Activated CD4-positive, alpha-beta T cell treated with anti-CD3 and anti-CD28 coated beads, Interleukin-2, Interleukin-4, amounts not matched to agents 100 ng/mL and 50 ng/mL, durations not matched to agents 16 hours and 8 hours (primary cell): ENCODE results near the gene NUAK2.

Experiments
- DNase-seq: peaks from one replicate; pipeline ENCODE4 v3.0.0-alpha.2; 2020; ENCODE audit warnings: low spot score

NUAK2 gene

DNA sequence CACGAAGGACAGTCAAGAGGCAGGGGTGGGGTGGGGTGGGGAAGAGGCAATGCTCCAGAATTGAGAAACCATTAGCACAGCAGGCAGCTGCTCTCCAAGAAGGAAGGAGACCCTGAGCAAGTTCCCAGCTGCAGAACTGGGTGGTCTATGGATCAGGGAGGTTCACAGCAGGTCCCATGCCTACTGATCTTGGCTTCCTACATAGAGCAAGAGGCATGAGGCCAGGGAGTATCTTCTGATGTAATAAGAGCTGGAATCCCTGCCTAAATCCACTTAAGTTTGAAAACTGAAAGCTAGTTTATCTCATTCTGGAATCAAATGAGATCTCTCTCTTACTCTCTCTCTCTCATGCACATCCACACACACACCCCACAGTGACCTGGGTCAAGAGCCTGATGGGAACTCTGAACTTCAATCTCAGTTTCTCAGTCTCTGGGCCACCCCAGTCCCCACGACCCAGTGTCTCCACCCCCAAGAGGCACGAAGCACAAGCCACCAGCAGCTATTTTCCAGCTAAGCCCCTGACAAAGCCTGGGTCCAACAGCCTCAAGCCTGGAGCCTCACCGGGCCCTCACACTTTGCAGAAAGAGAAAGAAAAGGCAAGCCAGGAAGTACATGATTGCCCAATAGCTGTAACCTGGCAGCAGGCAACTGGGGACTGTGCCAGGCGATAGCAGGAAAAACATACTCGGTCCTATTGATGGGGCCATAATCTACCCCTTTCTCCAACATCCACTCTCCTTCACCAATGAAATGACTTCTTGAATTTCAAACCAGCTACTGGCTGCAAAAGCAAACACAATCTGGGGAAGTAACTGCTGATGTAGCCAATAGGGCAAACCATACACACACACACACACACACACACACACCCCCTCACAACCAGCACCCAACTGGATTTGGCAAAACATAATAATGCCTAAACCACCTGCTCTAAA is 2.2 kb downstream of the NUAK2 start:
- DNase-seq: peak; percentile 21

DNA sequence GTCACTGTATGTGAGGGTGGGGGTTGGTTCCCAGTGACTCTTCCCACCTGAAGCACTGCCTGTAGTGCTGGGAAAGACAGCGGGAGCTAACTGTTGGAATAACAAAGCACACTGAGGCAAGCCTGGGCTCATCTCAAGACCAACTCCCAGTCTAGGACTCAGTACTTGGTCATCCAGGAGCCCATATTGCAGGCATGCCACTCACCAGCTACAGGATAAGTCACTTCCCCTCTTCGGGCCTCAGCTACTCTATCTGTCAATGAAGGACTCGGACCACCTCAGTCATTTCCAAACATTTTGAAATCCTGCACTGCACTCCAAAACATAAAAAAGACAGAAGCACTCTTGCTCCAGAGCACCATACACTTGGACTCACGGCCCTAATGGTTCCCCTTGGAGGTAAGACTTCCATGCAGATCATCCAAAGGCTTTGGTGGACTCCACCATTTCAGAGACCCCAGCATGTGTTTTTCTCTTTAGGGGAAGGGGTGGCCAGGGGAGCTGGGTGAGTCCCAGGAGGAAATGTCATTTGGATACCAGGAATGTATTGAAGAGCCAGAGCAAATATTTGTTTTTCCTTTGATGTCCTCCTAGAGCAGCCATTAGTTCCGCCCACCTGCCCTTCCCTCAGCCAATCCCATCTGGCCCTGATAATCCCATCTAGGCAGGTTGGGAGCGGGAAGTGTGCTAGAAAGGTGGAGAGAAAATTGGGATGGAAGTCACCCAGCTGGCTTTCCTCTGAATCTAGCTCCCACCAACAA is 3.1 kb downstream of the NUAK2 start:
- no peak for DNase-seq

DNA sequence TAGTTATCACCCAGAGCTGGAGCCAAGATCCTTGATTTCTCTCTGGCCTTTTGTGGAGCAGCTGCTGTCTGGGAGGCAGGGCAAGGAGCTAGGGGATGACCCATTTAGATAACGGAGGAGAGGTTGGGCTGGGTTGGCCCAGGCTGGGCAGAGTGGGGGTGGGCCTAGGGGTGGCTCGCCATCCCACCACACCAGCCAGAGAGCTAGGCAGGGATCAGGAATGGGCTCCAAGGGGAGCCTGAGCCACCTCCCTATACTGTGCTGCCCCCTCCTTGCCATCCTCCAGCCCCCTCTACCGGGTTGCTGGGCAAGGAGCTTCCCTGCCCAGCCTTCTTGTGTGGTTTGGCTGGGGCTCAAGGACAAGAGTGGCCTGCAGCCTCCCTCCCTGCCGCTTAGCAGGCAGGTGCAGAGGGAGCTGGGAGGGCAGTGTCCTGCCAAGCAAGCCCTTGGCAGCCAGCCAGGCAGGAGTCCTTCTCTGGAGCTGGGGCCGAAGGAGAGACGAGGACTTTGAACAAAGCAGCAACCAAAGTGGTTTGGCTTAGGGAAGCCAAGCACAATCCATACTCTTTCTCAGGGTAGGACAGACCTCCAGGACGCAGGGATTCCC is 4.1 kb downstream of the NUAK2 start:
- no peak for DNase-seq

DNA sequence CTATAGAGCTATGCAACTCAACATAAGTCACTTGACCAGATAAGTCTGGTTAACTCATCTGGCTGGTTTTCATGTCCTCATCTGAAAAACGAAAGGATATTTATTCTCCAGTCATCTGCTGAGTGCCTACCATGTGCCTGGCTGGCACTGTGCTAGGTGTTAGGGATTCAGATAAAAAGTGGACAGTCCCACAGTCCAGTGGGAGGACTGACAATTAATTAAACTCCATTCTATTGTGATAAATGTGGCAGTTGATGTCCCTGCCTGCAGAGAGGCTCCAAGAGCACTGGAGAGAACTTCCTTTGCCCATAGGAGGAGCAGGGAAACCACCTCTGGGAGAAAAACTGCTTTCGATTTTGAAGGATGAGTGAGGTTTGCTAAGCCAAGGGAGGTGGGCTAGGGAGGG is 5.4 kb downstream of the NUAK2 start:
- DNase-seq: no peak

DNA sequence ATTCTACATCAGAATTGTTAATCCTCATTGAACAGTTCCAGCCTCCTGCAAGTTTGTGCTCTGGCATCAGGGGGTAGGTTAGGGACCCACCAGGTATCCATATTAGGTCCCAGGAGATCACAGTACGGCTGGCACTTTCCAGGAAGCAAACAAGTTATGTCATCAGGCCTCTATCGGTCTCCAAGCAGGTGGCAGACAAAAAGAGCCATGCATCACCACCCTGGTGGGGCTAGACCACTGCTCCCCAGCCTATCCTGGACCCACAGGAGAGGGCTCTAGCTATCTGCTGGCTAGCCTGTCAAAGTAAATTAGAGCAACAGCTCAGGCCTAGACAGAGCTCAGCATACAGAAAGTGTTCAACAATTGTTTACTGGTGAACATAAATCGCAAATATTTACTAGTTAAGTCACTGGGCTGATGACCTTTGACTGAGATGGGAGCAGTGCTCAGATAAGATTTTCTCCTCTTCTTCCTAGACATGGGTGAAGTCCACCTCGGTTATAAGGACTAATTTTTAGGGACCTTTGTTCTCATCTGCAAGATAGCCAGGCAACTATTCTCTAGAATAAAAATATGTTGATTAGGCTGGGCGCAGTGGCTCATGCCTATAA is 6.4 kb downstream of the NUAK2 start:
- no peak for DNase-seq

- no peak for DNase-seq
Measured at GRCh38 chr1:205313563-205314308, 7.8 kb downstream of the NUAK2 start.

GRCh38 chr1:205312866-205313562 is 8.5 kb downstream of the NUAK2 start:
- DNase-seq: no peak

- DNase-seq: no peak
Measured at GRCh38 chr1:205310976-205311704, 10.4 kb downstream of the NUAK2 start.

DNA sequence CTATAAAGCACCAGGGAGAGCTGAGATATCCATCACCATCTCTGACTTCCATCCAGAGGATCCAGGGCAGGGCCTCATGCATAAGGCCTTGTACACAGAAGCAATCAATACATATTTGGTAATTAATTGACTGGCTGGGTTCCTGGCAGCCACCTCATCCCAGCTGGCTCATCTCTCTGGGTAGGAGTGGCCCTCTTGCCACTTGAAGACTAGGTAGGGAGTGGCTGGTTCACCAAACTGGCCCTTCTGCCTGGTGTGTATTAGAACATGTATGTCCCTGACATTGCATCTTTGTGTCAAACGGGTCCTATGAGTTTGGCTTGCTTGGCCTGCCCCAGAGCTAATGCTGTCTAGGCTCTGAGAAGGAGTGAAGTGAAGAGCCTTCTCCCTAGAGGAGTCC is 11.8 kb downstream of the NUAK2 start:
- DNase-seq: no peak

DNA sequence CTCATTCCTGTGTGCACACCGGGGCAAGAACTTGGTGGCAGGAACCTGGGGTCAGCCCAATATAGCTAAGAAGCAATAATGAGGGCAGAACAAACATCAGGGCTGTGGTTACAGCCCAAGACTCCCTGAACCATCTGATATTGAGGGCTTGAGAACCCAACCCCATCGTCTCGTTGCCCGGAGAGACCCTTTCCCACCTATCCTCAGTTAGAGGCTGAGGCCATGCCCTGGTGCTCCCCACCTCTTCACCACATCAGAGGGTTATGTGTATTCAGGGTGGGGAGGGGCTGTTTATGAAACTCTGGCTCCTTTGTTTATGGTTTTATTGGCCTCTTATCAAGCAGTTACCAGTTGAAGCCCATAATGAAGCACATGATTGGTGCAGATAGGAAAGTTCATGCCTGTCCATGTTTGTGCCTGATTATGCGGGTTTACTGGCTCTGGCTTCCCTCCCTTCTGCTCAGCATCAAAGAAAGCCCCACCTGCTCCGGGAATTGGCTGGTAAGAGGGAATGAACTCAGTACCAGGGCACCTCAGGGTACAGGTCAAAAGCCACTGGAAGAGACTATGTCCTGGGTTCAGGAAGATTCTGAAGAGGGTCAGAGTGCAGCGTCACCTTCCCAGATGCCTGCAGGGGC is 14.5 kb downstream of the NUAK2 start:
- no peak for DNase-seq

DNA sequence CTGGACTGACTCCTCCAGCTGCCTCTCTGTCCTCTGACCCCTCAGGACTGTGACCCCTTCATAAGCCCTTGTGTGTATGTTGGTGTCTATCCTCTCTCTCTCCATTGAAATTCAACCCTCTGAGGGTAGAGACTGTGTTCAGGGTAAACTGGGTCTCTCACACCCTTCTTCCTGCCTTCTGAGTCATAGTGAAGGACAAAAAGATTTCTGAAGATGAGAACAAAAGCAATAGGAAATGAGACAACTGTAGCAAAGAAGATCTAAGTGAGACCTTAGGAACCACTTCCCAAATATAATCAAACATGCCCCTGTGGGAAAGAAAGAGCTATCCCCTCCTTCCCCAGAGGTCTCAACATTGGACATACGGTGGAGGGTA is 16.9 kb downstream of the NUAK2 start:
- no peak for DNase-seq

- no peak for DNase-seq
Measured at GRCh38 chr1:205304046-205304694, 17.4 kb downstream of the NUAK2 start.

DNA sequence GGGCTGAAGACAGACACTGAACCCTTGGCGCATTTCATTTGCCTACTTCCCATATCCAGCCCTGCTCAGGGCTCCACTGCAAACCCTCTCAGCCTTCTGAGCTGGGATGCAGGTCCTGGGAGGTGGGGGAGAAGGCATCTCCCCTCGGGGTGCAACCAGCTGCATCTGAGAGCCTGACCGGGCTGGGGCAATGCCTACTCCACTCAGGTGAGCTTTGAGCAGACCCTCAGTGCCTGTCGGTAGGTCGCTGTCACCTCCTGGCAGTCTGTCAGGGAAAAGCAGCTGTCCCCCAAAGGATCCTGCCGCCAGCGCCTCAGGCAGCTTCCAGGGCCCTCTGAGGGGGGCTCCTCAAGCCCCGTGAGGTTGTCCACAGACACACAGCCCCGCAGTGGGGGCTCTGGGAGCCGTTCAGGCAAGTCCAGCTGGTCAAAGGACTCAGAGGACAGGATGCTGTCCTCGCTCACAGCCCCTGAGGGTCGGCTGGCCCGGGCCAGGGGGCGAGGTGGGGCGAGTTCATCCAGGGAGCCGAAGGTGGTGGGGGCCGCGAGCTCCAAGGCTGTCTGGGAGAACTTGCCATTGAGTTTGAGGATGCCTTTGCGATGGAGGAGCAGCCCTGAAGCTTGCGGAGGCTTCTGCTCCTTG is 18.2 kb downstream of the NUAK2 start:
- no peak for DNase-seq

DNA sequence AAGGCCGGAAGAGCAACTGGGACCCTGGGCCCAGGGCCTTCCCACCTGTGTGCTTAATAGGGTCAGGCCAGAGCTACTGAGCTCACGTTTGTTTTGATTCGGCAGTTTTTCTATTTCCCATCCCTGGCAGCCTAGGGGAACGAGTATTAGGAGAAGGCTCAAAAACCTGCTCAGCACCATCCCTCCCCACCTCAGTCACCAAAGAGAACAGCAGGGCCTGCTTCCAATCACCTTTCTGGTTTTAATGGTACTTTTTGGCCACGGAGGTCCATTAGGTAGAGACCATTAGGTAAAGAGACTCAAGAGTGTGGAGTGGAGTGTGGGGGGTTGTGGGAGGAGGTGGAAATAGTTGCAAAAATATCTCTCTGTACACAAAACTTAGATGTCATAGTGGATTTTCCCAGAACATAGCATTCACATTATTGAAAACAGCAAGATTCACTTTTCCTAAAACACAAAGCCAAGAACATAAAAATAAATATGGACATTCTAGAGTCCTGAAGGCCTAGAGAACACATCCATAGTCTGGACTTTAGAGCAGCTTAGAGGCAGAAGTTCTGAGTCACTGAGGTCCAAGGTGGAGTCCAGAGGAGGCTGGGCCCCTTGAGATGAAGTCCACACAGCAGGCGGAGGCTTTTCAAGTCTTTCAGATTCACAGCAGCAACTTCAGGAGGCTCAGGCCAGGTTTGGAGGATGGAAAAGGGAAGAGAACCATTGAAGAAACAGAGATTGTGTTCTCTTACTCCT is 19.5 kb downstream of the NUAK2 start:
- DNase-seq: no peak

- no peak for DNase-seq
Measured at GRCh38 chr1:205301205-205301821, 20.2 kb downstream of the NUAK2 start.

- DNase-seq: no peak
Measured at GRCh38 chr1:205300149-205300548, 21.4 kb downstream of the NUAK2 start.

GRCh38 chr1:205298191-205298994 is 23.2 kb downstream of the NUAK2 start:
- no peak for DNase-seq
